Measurements from ENCODE around the gene ACOT11. TPM values are rescaled to one million over a fixed set of nuclear protein-coding genes. Genes with fewer than 3 reads are reported as not detected.

The ACOT11 gene
- total RNA-seq, 1 donor from 2014 or later: 1.7 TPM

DNA sequence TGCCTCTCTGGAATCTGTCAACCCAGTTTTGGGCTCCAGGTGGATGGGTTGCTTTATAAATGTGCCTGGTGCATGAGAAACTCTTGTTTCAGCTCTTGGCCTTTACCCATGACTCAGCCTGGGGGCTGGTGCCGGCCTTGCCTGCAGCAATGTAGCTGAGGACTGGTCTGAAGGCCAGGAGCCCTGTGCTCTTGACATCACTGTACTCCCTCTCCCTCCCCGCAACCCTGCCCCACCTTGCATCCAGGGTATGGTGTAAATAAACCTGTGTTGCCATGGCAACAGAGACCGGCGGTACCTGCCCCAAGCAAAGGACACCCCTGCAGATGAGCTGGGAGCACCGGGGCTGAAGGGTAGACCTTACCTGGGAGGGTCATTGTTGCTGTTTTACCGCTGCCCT lies 62.0 kb downstream of the ACOT11 start:
- DNase-seq (ENCODE audit: low spot score, unreplicated experiment): no peak
- no peak overlapping the region for H3K4me3 Mint-ChIP-seq (ENCODE audit: low read depth)
- H3K27me3 Mint-ChIP-seq: peaks cover 10% of the 10 kb centered on the region
- no peaks in the 10 kb centered on the region for H3K4me1 Mint-ChIP-seq (ENCODE audit: low read depth)
- H3K27ac Mint-ChIP-seq: no peak overlapping the region
- no peak for TF ChIP-seq CTCF (IDR thresholded peaks at IDR 0.05; ENCODE audit: unreplicated experiment)
- H3K36me3 Mint-ChIP-seq (ENCODE audit: insufficient read depth): no peaks in the 10 kb centered on the region
- no peaks in the 10 kb centered on the region for H3K9me3 Mint-ChIP-seq (ENCODE audit: low read depth)

DNA sequence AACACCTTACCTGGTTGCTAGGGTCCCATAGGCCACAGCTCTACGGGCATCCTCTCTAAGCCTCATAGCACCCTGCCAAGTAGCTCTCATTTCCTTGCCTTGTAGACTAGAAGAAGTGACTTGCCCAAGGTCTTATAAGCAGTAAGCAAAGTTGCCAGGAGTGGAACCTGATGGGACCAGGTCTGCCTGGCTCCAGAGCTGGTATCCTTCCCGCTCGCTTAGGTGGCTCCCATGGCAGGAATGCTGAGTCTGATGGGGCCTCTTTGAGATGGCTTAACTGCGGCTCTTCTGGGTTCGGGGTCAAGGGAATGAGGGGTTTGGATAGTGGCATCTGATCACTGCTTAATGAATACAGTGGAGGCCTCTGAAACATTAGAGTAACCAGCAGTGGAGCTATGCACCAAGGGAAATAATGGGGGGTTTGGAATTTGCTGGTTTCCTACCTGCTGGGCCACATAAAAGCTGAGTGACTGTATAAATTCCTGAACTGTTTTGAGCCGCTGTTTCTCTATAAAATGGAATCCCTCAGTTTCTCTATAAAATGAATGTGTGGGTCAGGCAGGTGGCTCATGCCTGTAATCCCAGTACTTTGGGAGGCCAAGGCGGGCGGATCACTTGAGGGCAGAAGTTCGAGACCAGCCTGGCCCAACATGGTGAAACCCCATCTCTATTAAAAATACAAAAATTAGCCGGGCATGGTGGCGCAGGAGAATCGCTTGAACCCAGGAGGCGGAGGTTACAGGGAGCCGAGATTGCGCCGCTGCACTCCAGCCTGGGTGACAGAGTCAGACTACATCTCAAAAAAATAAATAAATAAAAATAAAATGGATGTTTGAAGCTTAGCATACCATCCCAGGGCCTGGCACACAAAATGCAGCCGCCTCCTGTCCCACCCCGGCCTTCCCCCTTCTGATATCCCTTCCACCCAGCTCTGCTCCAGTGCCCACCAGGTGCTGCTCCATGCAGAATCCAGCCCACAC lies 62.9 kb downstream of the ACOT11 start:
- Mint-ChIP-seq H3K4me3 (ENCODE audit: low read depth) (no peak overlapping the region), H3K27ac (no peak overlapping the region), H3K4me1 (ENCODE audit: low read depth) (no peaks in the 10 kb centered on the region), H3K27me3 (peaks cover 13% of the 10 kb centered on the region), H3K9me3 (ENCODE audit: low read depth) (no peaks in the 10 kb centered on the region), H3K36me3 (ENCODE audit: insufficient read depth) (no peaks in the 10 kb centered on the region)
- DNase-seq (ENCODE audit: low spot score, unreplicated experiment): no peak
- TF ChIP-seq CTCF (IDR thresholded peaks at IDR 0.05; ENCODE audit: unreplicated experiment): no peak

GRCh38 chr1:54611621-54612020 lies 63.6 kb downstream of the ACOT11 start:
- no peaks in the 10 kb centered on the region for H3K4me1 Mint-ChIP-seq (ENCODE audit: low read depth)
- no peak for TF ChIP-seq CTCF (IDR thresholded peaks at IDR 0.05; ENCODE audit: unreplicated experiment)
- no peak overlapping the region for H3K27ac Mint-ChIP-seq
- H3K4me3 Mint-ChIP-seq (ENCODE audit: low read depth): no peak overlapping the region
- H3K27me3 Mint-ChIP-seq: peaks cover 13% of the 10 kb centered on the region
- no peak for DNase-seq (ENCODE audit: low spot score, unreplicated experiment)
- H3K36me3 Mint-ChIP-seq (ENCODE audit: insufficient read depth): no peaks in the 10 kb centered on the region
- no peaks in the 10 kb centered on the region for H3K9me3 Mint-ChIP-seq (ENCODE audit: low read depth)

GRCh38 chr1:54614024-54614423 lies 66.0 kb downstream of the ACOT11 start:
- TF ChIP-seq CTCF (IDR thresholded peaks at IDR 0.05; ENCODE audit: unreplicated experiment): no peak
- Mint-ChIP-seq H3K9me3 (ENCODE audit: low read depth) (no peaks in the 10 kb centered on the region), H3K27ac (no peak overlapping the region), H3K4me3 (ENCODE audit: low read depth) (no peak overlapping the region), H3K36me3 (ENCODE audit: insufficient read depth) (no peaks in the 10 kb centered on the region), H3K4me1 (ENCODE audit: low read depth) (no peaks in the 10 kb centered on the region), H3K27me3 (peaks cover 20% of the 10 kb centered on the region)
- no peak for DNase-seq (ENCODE audit: low spot score, unreplicated experiment)

GRCh38 chr1:54614563-54614962 lies 66.5 kb downstream of the ACOT11 start:
- Mint-ChIP-seq H3K27ac (no peak overlapping the region), H3K4me1 (ENCODE audit: low read depth) (no peaks in the 10 kb centered on the region), H3K27me3 (peaks cover 20% of the 10 kb centered on the region), H3K9me3 (ENCODE audit: low read depth) (no peaks in the 10 kb centered on the region), H3K4me3 (ENCODE audit: low read depth) (no peak overlapping the region), H3K36me3 (ENCODE audit: insufficient read depth) (no peaks in the 10 kb centered on the region)
- no peak for TF ChIP-seq CTCF (IDR thresholded peaks at IDR 0.05; ENCODE audit: unreplicated experiment)
- no peak for DNase-seq (ENCODE audit: low spot score, unreplicated experiment)

Measured in progenitor cell of endocrine pancreas (in vitro differentiated cells).